Mesothelial cell of epicardium (in vitro differentiated cells): ENCODE measurements around the gene AANAT. TPM values are rescaled to one million over a fixed set of nuclear protein-coding genes. Genes with fewer than 3 reads are reported as not detected.
A peak's percentile ranks its signal among the peaks of the same experiment; 100 is the strongest.

ENCODE experiments used
- DNase-seq, 2 experiments: peaks; one replicate each; pipeline ENCODE4 v3.0.0; 2021; ENCODE audit warnings: low spot score in 2 of 2; ENCODE audit not compliant: unreplicated experiment in 2 of 2
- H3K27ac Mint-ChIP-seq: 2 replicates; pipeline ENCODE4 v1.8.0; 2021; ENCODE audit warnings: mixed read lengths
- H3K27me3 Mint-ChIP-seq: 2 replicates; pipeline ENCODE4 v1.8.0; 2021; ENCODE audit warnings: low read depth, mixed read lengths
- H3K36me3 Mint-ChIP-seq: 2 replicates; pipeline ENCODE4 v1.8.0; 2021; ENCODE audit warnings: mixed read lengths
- H3K4me1 Mint-ChIP-seq: 2 replicates; pipeline ENCODE4 v1.8.0; 2021; ENCODE audit warnings: mixed read lengths
- H3K4me3 Mint-ChIP-seq: 2 replicates; pipeline ENCODE4 v1.8.0; 2021; ENCODE audit warnings: mild to moderate bottlenecking, moderate library complexity, mixed read lengths
- H3K9me3 Mint-ChIP-seq: 2 replicates; pipeline ENCODE4 v1.8.0; 2021; ENCODE audit warnings: mixed read lengths
- total RNA-seq: library from RNA; stranded (reverse); gene quantifications from 3 replicates; pipeline ENCODE4 v1.2.1, GENCODE V29; 2021
- TF ChIP-seq, protein P1 (sequence below): fragments of 200-600 bp; sonication (generic); IDR thresholded peaks from one replicate; pipeline ENCODE4 v1.5.0; 2021; ENCODE audit warnings: antibody characterized with exemption; ENCODE audit not compliant: unreplicated experiment

The AANAT gene
- total RNA-seq, 1 donor from 2014 or later: 0.22 TPM

DNA sequence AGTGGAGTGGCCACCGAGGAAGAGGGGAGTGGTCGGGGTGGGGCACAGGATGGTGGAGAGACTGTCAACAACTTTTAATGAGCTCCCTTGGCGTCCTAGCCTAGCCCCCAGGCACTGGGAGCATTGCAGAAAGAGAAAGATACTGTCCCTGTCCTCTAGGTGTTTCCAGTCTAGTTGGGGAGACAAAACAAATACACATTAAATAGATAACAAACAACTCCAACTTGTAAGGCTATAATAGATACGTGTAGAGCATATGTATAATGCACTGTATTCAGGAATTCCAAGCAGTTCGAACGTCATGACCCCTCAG, 14.0 kb upstream of the AANAT start:
- Mint-ChIP-seq H3K27ac (peak overlapping the region; percentile 88), H3K4me3 (peak overlapping the region; percentile 58), H3K9me3 (no peaks in the 10 kb centered on the region), H3K4me1 (peaks cover 20% of the 10 kb centered on the region), H3K27me3 (no peaks in the 10 kb centered on the region), H3K36me3 (no peaks in the 10 kb centered on the region)
- DNase-seq: no peak
- TF ChIP-seq, protein P1, sequence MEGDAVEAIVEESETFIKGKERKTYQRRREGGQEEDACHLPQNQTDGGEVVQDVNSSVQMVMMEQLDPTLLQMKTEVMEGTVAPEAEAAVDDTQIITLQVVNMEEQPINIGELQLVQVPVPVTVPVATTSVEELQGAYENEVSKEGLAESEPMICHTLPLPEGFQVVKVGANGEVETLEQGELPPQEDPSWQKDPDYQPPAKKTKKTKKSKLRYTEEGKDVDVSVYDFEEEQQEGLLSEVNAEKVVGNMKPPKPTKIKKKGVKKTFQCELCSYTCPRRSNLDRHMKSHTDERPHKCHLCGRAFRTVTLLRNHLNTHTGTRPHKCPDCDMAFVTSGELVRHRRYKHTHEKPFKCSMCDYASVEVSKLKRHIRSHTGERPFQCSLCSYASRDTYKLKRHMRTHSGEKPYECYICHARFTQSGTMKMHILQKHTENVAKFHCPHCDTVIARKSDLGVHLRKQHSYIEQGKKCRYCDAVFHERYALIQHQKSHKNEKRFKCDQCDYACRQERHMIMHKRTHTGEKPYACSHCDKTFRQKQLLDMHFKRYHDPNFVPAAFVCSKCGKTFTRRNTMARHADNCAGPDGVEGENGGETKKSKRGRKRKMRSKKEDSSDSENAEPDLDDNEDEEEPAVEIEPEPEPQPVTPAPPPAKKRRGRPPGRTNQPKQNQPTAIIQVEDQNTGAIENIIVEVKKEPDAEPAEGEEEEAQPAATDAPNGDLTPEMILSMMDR: no peak

DNA sequence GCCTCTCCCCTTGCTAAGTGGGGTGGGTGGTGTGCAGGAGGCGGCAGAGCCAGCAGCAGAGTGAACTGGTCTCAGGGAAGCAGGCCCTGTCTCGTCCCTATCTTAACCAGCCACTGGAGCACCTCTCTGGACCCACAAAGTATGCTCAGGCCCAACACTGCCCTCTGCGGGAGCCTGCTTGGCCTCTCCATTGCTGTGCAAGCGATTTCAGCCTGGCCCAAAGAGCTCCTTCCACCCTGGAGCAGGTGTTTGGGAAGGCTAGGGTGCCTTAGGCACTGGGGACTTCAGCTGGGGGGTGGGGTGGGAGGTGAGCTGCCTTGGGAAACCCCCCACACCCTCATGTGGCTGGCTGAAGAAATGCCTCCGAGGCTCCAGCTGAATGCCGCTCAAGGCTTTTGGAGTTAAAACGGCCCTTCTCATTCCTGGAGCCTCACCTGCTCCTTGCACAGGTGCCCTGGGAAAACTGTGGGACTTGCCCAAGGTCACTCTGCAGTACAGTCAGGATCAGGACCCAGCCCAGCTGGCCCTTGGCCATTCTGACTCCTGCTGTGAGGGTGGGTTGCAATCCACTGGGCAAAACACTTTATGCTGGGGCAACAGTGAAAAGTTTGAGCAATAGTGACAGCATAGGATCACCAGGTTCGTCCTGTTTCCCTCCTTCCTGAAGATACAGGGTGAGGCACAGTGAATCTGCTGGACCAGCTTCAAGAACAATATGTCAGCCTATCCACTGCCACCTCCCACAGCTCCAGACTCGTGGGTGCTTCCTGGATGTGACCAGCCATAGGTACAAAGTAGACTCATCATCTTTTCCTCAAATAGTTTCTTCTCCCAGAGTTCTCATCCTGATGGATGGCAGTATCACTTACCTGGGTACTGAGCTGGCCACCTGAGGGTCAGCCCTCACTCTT, 8.6 kb upstream of the AANAT start:
- TF ChIP-seq, protein P1: peak; percentile 21
- H3K4me1 Mint-ChIP-seq: no peaks in the 10 kb centered on the region
- H3K4me3 Mint-ChIP-seq: no peak overlapping the region
- H3K36me3 Mint-ChIP-seq: no peaks in the 10 kb centered on the region
- H3K9me3 Mint-ChIP-seq: no peaks in the 10 kb centered on the region
- DNase-seq: peak in 1 of 2 experiments; percentile 55
- no peak overlapping the region for H3K27ac Mint-ChIP-seq
- peaks cover 2% of the 10 kb centered on the region for H3K27me3 Mint-ChIP-seq

DNA sequence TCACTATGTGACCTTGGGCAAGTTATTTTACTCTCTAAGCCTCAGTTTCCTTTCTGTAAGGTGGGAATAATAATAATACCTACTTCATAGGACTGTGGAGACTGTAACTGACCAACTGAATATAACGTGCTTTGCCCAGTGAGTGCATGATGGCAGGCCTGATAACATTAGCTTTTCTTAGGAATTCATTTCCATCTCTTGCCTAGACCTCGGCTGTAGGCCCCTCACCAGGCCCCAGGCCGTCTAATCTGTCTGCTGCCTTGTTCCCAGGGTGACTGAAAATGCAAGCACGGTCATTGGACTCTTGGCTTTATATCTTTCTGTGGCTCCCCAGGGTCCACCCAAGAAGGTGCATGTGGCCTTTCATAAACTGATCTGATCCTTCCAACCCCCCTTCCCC, 7.7 kb upstream of the AANAT start:
- H3K9me3 Mint-ChIP-seq: no peaks in the 10 kb centered on the region
- H3K4me1 Mint-ChIP-seq: no peaks in the 10 kb centered on the region
- H3K4me3 Mint-ChIP-seq: no peak overlapping the region
- TF ChIP-seq, protein P1: no peak
- DNase-seq: no peak
- no peaks in the 10 kb centered on the region for H3K36me3 Mint-ChIP-seq
- H3K27ac Mint-ChIP-seq: no peak overlapping the region
- peaks cover 2% of the 10 kb centered on the region for H3K27me3 Mint-ChIP-seq

DNA sequence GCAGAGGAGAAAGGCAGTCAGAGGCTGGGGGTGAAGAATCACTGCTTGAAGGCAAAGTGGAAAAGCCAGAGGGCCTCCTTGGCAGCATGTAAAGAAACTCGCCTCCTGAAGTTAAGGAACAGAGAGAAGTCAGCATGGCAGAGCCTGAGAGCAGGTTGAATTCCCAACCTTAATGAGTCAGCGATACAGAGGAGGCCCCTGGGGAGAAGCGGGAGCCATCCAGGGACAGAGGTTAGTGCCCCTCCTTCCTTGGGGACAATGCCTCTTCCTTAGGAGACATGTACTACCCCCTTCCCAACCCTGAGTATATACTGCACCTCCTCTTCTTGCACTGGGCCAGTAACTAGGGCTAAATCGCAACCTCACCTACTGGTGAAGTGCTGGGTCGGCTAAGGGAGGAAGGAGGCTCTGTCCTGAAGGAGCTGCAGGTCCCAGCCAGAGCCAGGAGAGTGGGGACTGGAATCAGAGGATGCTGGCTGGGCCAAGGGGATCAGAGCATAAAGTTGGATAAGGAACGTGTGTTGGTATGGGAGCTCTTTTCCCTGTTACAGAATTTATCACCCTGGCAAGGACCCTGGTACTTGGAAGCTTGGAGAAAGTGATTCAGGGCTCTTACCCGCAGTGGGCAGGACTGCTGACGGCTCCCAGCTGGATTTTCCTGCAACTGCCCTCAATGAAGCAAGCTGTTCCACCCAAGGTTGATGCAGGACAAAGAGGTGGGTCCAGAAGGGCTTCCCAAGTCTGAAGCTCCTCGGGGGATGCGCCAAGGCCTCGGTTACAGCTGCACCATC, 5.4 kb upstream of the AANAT start:
- TF ChIP-seq, protein P1: no peak
- DNase-seq: no peak
- Mint-ChIP-seq H3K27ac (no peak overlapping the region), H3K36me3 (no peaks in the 10 kb centered on the region), H3K27me3 (peaks cover 2% of the 10 kb centered on the region), H3K4me1 (peaks cover 7% of the 10 kb centered on the region), H3K4me3 (no peak overlapping the region), H3K9me3 (no peaks in the 10 kb centered on the region)

DNA sequence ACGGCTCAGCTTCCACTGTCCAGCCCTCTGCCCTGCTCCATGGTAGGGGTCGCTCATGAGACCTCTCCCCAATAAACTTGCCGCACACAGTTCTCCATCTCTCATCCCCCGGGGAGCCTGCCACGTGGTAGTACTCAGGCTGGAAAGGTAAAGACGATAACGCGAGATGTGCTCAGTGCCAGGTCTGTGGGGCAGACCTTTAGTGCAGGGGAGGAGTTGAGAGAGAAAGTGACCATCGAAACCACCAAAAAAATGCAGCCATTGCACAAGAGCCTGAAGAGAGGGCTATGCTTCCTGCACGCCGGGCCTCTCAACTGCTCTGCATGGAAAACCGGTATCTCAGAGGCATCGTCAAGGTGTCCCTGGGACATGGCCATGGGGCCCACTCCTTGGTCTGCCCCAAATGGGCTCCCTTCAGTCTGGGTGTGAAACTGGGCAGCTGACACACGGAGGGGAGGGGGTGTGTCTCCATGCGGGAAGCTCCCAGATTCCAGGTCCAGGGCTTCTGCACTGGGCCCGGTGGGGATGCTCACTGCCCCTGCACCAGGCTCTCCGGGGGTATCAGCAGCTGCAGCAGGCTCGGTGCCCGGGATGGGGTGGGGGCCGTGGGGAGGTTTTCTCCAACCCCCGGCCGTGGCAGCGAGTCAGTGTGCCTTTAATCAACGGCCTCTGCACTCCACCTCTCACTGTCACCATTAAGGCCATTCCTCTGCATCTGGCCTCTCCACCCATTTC, 4.7 kb upstream of the AANAT start:
- DNase-seq: no peak
- TF ChIP-seq, protein P1: no peak
- Mint-ChIP-seq H3K4me3 (no peak overlapping the region), H3K27ac (no peak overlapping the region), H3K27me3 (peaks cover 2% of the 10 kb centered on the region), H3K4me1 (peaks cover 7% of the 10 kb centered on the region), H3K9me3 (no peaks in the 10 kb centered on the region), H3K36me3 (no peaks in the 10 kb centered on the region)
